ENCODE results near the gene SLC24A3.

DNA sequence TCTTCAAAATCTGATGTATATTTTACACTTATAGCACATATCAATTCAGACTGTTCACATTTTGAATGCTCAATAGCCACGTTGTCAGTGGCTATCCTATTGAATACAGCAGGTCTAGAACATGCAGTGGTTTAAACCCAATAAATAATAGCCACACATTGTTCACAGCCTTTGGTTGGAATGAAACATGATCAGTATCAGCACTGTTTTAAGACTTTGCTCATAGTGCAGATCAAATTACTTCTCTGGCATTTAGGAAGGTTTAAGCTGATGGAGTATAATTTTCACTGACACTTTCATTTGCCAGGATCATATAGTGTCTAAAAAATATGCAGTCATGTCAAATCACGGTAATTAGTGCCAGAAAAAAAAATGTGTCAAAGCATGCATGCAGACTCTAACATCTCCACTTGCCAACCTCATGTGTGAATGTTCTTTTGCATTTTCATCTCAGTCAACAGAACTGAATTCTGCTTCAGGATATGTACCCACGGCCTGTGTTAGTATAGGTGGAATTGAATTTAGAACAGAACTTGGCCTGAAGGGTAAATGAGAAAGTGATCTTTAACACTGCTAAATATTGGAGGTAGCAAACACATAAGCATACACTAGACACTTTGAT, 184.1 kb downstream of the SLC24A3 start:
- TF ChIP-seq, protein P1, sequence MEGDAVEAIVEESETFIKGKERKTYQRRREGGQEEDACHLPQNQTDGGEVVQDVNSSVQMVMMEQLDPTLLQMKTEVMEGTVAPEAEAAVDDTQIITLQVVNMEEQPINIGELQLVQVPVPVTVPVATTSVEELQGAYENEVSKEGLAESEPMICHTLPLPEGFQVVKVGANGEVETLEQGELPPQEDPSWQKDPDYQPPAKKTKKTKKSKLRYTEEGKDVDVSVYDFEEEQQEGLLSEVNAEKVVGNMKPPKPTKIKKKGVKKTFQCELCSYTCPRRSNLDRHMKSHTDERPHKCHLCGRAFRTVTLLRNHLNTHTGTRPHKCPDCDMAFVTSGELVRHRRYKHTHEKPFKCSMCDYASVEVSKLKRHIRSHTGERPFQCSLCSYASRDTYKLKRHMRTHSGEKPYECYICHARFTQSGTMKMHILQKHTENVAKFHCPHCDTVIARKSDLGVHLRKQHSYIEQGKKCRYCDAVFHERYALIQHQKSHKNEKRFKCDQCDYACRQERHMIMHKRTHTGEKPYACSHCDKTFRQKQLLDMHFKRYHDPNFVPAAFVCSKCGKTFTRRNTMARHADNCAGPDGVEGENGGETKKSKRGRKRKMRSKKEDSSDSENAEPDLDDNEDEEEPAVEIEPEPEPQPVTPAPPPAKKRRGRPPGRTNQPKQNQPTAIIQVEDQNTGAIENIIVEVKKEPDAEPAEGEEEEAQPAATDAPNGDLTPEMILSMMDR (IDR thresholded peaks at IDR 0.05; ENCODE audit: insufficient read depth, low read depth, low read length) = no peak
- TF ChIP-seq EZH2 (IDR thresholded peaks at IDR 0.05; ENCODE audit: insufficient read depth, low read length) = no peak

Data from astrocyte (in vitro differentiated cells and primary cell).